ENCODE measurements around the gene TMEM132C. TPM values are rescaled to one million over a fixed set of nuclear protein-coding genes. Genes with fewer than 3 reads are reported as not detected.

The TMEM132C gene
- total and polyA plus RNA-seq, 8 donors, result 0.50 to 36.6 (median 33.2) TPM

- no peak overlapping the region for H3K27ac ChIP-seq
- TF ChIP-seq, protein P1, sequence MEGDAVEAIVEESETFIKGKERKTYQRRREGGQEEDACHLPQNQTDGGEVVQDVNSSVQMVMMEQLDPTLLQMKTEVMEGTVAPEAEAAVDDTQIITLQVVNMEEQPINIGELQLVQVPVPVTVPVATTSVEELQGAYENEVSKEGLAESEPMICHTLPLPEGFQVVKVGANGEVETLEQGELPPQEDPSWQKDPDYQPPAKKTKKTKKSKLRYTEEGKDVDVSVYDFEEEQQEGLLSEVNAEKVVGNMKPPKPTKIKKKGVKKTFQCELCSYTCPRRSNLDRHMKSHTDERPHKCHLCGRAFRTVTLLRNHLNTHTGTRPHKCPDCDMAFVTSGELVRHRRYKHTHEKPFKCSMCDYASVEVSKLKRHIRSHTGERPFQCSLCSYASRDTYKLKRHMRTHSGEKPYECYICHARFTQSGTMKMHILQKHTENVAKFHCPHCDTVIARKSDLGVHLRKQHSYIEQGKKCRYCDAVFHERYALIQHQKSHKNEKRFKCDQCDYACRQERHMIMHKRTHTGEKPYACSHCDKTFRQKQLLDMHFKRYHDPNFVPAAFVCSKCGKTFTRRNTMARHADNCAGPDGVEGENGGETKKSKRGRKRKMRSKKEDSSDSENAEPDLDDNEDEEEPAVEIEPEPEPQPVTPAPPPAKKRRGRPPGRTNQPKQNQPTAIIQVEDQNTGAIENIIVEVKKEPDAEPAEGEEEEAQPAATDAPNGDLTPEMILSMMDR (IDR thresholded peaks at IDR 0.05), result no peak
- H3K4me1 ChIP-seq, result peaks cover 0 to 4% of the 10 kb centered on the region in 2 donors
- intact Hi-C loops (cut with DNase I), result no loop called here
- H3K27me3 ChIP-seq, result peaks cover 0 to 69% of the 10 kb centered on the region in 2 donors
- no peaks in the 10 kb centered on the region for H3K9me3 ChIP-seq
- H3K36me3 ChIP-seq, result no peaks in the 10 kb centered on the region
- DNase-seq, result peak in 1 of 4 donors; percentile 27
- no peak overlapping the region for H3K4me3 ChIP-seq
- no peak for ATAC-seq
Measured at GRCh38 chr12:128365032-128365431, 98.1 kb downstream of the TMEM132C start.

- no peaks in the 10 kb centered on the region for H3K36me3 ChIP-seq
- peaks cover 0 to 4% of the 10 kb centered on the region in 2 donors for H3K4me1 ChIP-seq
- no peak overlapping the region for H3K27ac ChIP-seq
- DNase-seq (peak in 1 of 4 donors; percentile 67), ATAC-seq (peak; percentile 50)
- intact Hi-C loops (cut with DNase I), result no loop called here
- peaks cover 0 to 69% of the 10 kb centered on the region in 2 donors for H3K27me3 ChIP-seq
- peak overlapping the region; percentile 1 to 6 for H3K4me3 ChIP-seq
- H3K9me3 ChIP-seq, result no peaks in the 10 kb centered on the region
- TF ChIP-seq, protein P1 (IDR thresholded peaks at IDR 0.05), result no peak
Measured at GRCh38 chr12:128365651-128366231, 98.8 kb downstream of the TMEM132C start.

DNA sequence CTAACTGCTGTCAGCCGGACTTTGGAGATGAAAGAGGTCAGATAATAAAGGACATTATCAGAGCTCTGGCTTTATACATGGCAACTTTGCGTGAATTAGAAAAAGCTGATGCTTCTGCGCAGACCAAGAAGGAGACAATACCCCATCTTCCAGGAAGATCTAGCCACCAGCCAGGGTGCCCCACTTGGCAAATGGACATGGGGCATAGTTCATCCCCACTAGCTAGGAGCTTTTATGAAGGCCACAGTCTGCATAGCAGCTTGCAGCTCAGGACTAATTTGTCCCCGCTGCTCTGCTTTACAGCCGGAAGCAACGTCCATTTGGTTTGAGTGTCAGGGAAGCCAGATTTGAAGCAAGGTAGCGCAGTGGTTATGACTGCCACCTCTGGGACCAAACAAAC is 101.0 kb downstream of the TMEM132C start:
- DNase-seq (no peak), ATAC-seq (no peak)
- H3K27ac ChIP-seq, result no peak overlapping the region
- TF ChIP-seq, protein P1 (IDR thresholded peaks at IDR 0.05), result no peak
- H3K4me1 ChIP-seq, result peaks cover 0 to 4% of the 10 kb centered on the region in 2 donors
- H3K27me3 ChIP-seq, result peaks cover 0 to 58% of the 10 kb centered on the region in 2 donors
- intact Hi-C loops (cut with DNase I), result no loop called here
- no peak overlapping the region for H3K4me3 ChIP-seq
- H3K9me3 ChIP-seq, result no peaks in the 10 kb centered on the region
- no peaks in the 10 kb centered on the region for H3K36me3 ChIP-seq

GRCh38 chr12:128381541-128381940 is 114.6 kb downstream of the TMEM132C start:
- no peak overlapping the region for H3K27ac ChIP-seq
- intact Hi-C loops (cut with DNase I), result loop anchor here in 1 of 2 donors (10.0 kb wide), 1 partner anchor 117 kb away; the partner anchor contains the start of gene TMEM132C
- DNase-seq, result peak in 1 of 4 donors; percentile 72

DNA sequence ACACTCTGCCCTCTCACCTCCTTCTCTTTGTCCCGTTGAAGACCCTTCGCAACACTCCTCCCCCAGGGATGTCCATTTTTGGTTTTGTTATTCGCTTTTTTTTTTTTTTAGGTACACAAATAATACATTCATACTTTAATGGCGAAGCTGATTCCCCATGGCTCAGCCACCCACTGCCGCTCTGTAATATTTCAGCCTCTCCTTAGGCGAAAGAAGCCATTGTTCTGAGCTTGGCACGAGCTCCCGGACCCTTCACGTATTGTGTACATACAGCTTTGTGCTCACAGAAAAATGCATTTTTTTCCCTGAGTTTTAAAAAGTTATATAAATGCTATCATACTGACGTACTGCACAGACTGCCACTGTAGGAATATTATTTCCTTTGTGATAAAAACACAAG is 115.0 kb downstream of the TMEM132C start:
- DNase-seq, result peak in 1 of 4 donors; percentile 51
- Histone ChIP-seq H3K4me1 (no peaks in the 10 kb centered on the region), H3K36me3 (no peaks in the 10 kb centered on the region), H3K4me3 (no peak overlapping the region), H3K27me3 (peaks cover 7 to 52% of the 10 kb centered on the region in 2 donors), H3K27ac (no peak overlapping the region), H3K9me3 (no peaks in the 10 kb centered on the region)
- intact Hi-C loops (cut with DNase I), result loop anchor here in 1 of 2 donors (10.0 kb wide), 1 partner anchor 117 kb away; the partner anchor contains the start of gene TMEM132C
- ATAC-seq, result no peak
- TF ChIP-seq, protein P1 (IDR thresholded peaks at IDR 0.05), result no peak

More at GRCh38 chr12:128381541-128381940, 114.6 kb downstream of the TMEM132C start:
- no peaks in the 10 kb centered on the region for H3K9me3 ChIP-seq
- no peaks in the 10 kb centered on the region for H3K36me3 ChIP-seq
- no peak for ATAC-seq
- TF ChIP-seq, protein P1 (IDR thresholded peaks at IDR 0.05), result no peak
- no peaks in the 10 kb centered on the region for H3K4me1 ChIP-seq
- no peak overlapping the region for H3K4me3 ChIP-seq
- H3K27me3 ChIP-seq, result peaks cover 7 to 52% of the 10 kb centered on the region in 2 donors
